SK-N-SH (cell line): ENCODE results near the gene SMYD4. TPM values are rescaled to one million over a fixed set of nuclear protein-coding genes. Genes with fewer than 3 reads are reported as not detected.

Source experiments
- CTCF ChIA-PET: fragments of 300-600, 350-600 bp; formaldehyde crosslinking; extraction: SDS; loops from one replicate; lab custom pipeline; 2021; lab: Yijun Ruan, JAX
- POLR2A ChIA-PET: fragments of 350-600 bp; sonication (Branson Sonifier 250); formaldehyde crosslinking; extraction: SDS; loops from one replicate; lab custom pipeline; 2020; ENCODE audit warnings: antibody characterized with exemption, inconsistent platforms; lab: Yijun Ruan, JAX
- DNase-seq: peaks from one replicate; pipeline ENCODE4 v3.0.0; 2012
- H2AFZ ChIP-seq: fragments of 200-600 bp; sonication (generic); 2 replicates; pipeline ENCODE4 v1.8.1; 2016; ENCODE audit warnings: antibody characterized with exemption, mild to moderate bottlenecking, low read depth
- H3F3A ChIP-seq: fragments of 200-600 bp; sonication (generic); replicated peaks from 2 replicates; pipeline ENCODE3; 2016; ENCODE audit warnings: antibody characterized with exemption, mild to moderate bottlenecking; ENCODE audit not compliant: insufficient read depth
- H3K27ac ChIP-seq, 2 experiments: fragments of 200-500 bp in 1 of 2; fragments of 200-600 bp in 1 of 2; sonication (Bioruptor generic) in 1 of 2; sonication (generic), shearing (Covaris generic) in 1 of 2; 2 replicates each; pipeline versions ENCODE4 v1.5.1 to v1.6.1; 2014 to 2016; ENCODE audit warnings: low read depth in 2 of 2, inconsistent platforms in 1 of 2, low read length in 1 of 2, mild to moderate bottlenecking in 1 of 2, mixed read lengths in 1 of 2
- H3K27me3 ChIP-seq: fragments of 200-600 bp; sonication (generic), shearing (Covaris generic); 2 replicates; pipeline ENCODE4 v1.6.1; 2016; ENCODE audit warnings: mixed run types; ENCODE audit not compliant: insufficient read depth
- H3K36me3 ChIP-seq, 2 experiments: fragments of 200-500 bp in 1 of 2; fragments of 200-600 bp in 1 of 2; sonication (Bioruptor generic) in 1 of 2; sonication (generic) in 1 of 2; replicated peaks in 1 of 2; 2 replicates each; pipeline versions ENCODE3 to v1.5.1; 2014 to 2016; ENCODE audit warnings: low read length in 1 of 2, mild to moderate bottlenecking in 1 of 2; ENCODE audit not compliant: insufficient read depth in 2 of 2, control insufficient read depth in 1 of 2
- H3K4me1 ChIP-seq, 2 experiments: fragments of 200-500 bp in 1 of 2; fragments of 200-600 bp in 1 of 2; sonication (Bioruptor generic) in 1 of 2; sonication (generic), shearing (Covaris generic) in 1 of 2; 2 replicates each; pipeline versions ENCODE4 v1.5.1 to v1.6.1; 2014 to 2016; ENCODE audit warnings: low read depth in 1 of 2, low read length in 1 of 2, mixed run types in 1 of 2; ENCODE audit not compliant: insufficient read depth in 2 of 2, control insufficient read depth in 1 of 2
- H3K4me2 ChIP-seq: fragments of 200-600 bp; sonication (generic), shearing (Covaris generic); 2 replicates; pipeline ENCODE4 v1.6.1; 2017; ENCODE audit warnings: mixed run types
- H3K4me3 ChIP-seq, 2 experiments: fragments of 200-500 bp in 1 of 2; fragments of 200-600 bp in 1 of 2; sonication (Bioruptor generic) in 1 of 2; sonication (generic), shearing (Covaris generic) in 1 of 2; 2 replicates each; pipeline versions ENCODE4 v1.5.1 to v1.8.1; 2014 to 2016; ENCODE audit warnings: low read depth in 2 of 2, inconsistent platforms in 1 of 2, low read length in 1 of 2, mild to moderate bottlenecking in 1 of 2, mixed read lengths in 1 of 2, moderate library complexity in 1 of 2
- H3K79me2 ChIP-seq: fragments of 200-600 bp; sonication (generic); 2 replicates; pipeline ENCODE4 v1.8.1; 2017; ENCODE audit warnings: mild to moderate bottlenecking; ENCODE audit not compliant: insufficient read depth
- H3K9ac ChIP-seq: fragments of 200-600 bp; sonication (generic); 2 replicates; pipeline ENCODE4 v1.6.1; 2017; ENCODE audit warnings: mixed run types
- H3K9me2 ChIP-seq: fragments of 200-600 bp; sonication (generic); 2 replicates; pipeline ENCODE4 v1.6.1; 2017; ENCODE audit warnings: mixed run types
- H3K9me3 ChIP-seq: fragments of 200-600 bp; sonication (generic); 2 replicates; pipeline ENCODE4 v1.6.1; 2017; ENCODE audit warnings: mixed run types, mild to moderate bottlenecking, moderate library complexity
- H4K20me1 ChIP-seq: fragments of 200-600 bp; sonication (generic); 2 replicates; pipeline ENCODE4 v1.6.1; 2017; ENCODE audit warnings: mild to moderate bottlenecking, mixed run types; ENCODE audit not compliant: insufficient read depth
- ELF1 ChIP-seq: IDR thresholded peaks from 2 replicates; pipeline ENCODE4 v1.4.0; 2012
- EP300 ChIP-seq, 2 experiments: IDR thresholded peaks; 2 replicates each; pipeline versions ENCODE4 v1.4.0 to v1.6.1; 2012; ENCODE audit warnings: borderline replicate concordance in 1 of 2, low read depth in 1 of 2, low read length in 1 of 2
- FOXM1 ChIP-seq: IDR thresholded peaks from 2 replicates; pipeline ENCODE4 v1.4.0; 2012; ENCODE audit warnings: low read depth, mild to moderate bottlenecking
- GABPA ChIP-seq: IDR thresholded peaks from 2 replicates; pipeline ENCODE4 v1.4.0; 2012; ENCODE audit warnings: low read depth, mild to moderate bottlenecking
- MXI1 ChIP-seq: IDR thresholded peaks from 2 replicates; pipeline ENCODE4 v1.6.1; 2012; ENCODE audit warnings: mild to moderate bottlenecking, low read depth, low read length, improper control_type of control experiment
- NFIC ChIP-seq: IDR thresholded peaks from 2 replicates; pipeline ENCODE4 v1.4.0; 2012; ENCODE audit warnings: borderline replicate concordance
- PBX3 ChIP-seq: IDR thresholded peaks from 2 replicates; pipeline ENCODE4; 2012
- RAD21 ChIP-seq: IDR thresholded peaks from 2 replicates; pipeline ENCODE4 v1.6.1; 2012; ENCODE audit warnings: mild to moderate bottlenecking, low read length
- RCOR1 ChIP-seq: fragments of 150-350 bp; IDR thresholded peaks from 2 replicates; pipeline ENCODE4 v1.6.1; 2017; ENCODE audit warnings: antibody characterized with exemption, low read length
- REST ChIP-seq: IDR thresholded peaks from 2 replicates; pipeline ENCODE4 v1.6.1; 2012; ENCODE audit warnings: mild to moderate bottlenecking, low read depth, low read length, moderate library complexity
- RFX5 ChIP-seq: IDR thresholded peaks from 2 replicates; pipeline ENCODE4 v1.6.1; 2012; ENCODE audit warnings: mild to moderate bottlenecking, improper control_type of control experiment, low read length
- SIN3A ChIP-seq: IDR thresholded peaks from 2 replicates; pipeline ENCODE4 v1.6.1; 2012; ENCODE audit warnings: low read depth, mild to moderate bottlenecking, low read length, moderate library complexity, borderline replicate concordance
- SMC3 ChIP-seq: IDR thresholded peaks from 2 replicates; pipeline ENCODE4 v1.6.1; 2012; ENCODE audit warnings: low read depth, low read length, improper control_type of control experiment
- TEAD4 ChIP-seq: IDR thresholded peaks from 2 replicates; pipeline ENCODE4 v1.4.0; 2012; ENCODE audit warnings: mild to moderate bottlenecking, borderline replicate concordance; ENCODE audit not compliant: insufficient read depth
- USF1 ChIP-seq: IDR thresholded peaks from 2 replicates; pipeline ENCODE4 v1.4.0; 2012; ENCODE audit warnings: low read depth, borderline replicate concordance
- WGBS: methylation state at CpG from one replicate; pipeline ENCODE4 v1.1.6; 2017; ENCODE audit warnings: low lambda C conversion rate; 5-methylcytosine and 5-hydroxymethylcytosine counted together
- polyA plus RNA-seq, 3 experiments: library from polyadenylated mRNA; depleted of rRNA; stranded (reverse); fragments of >200 nt; gene quantifications; 2 replicates each; pipeline ENCODE4 v1.2.3, GENCODE V29; 2012

SMYD4 gene
- polyA plus RNA-seq, 1 of the 3 experiments (the other 2 are of a cell fraction) = 4.9 TPM

GRCh38 chr17:1803280-1803679 is 26.4 kb downstream of the SMYD4 start:
- H4K20me1 ChIP-seq = no peaks in the 10 kb centered on the region
- no peaks in the 10 kb centered on the region for H3K9me2 ChIP-seq
- no peak overlapping the region for H2AFZ ChIP-seq
- CTCF ChIA-PET = interaction anchor here (0.7 to 0.8 kb wide), 2 partner anchors 11 to 30 kb away, joined by 3 to 5 read pairs; no protein-coding TSS in a partner anchor
- TF ChIP-seq RCOR1 (no peak), SMC3 (no peak), RAD21 (no peak), MXI1 (no peak)
- H3K36me3 ChIP-seq = peaks cover 7 to 14% of the 10 kb centered on the region in 2 experiments
- no peak overlapping the region for H3K27ac ChIP-seq
- H3K9ac ChIP-seq = no peak overlapping the region
- no peaks in the 10 kb centered on the region for H3K9me3 ChIP-seq
- no peaks in the 10 kb centered on the region for H3F3A ChIP-seq
- POLR2A ChIA-PET = no interaction called here
- peaks cover 8% of the 10 kb centered on the region; the same call in 1 of the 2 replicates for H3K79me2 ChIP-seq
- H3K27me3 ChIP-seq = no peaks in the 10 kb centered on the region
- H3K4me3 ChIP-seq = no peak overlapping the region
- WGBS = 85% methylated on average over 6 of the region's 6 CpGs
- H3K4me2 ChIP-seq = no peak overlapping the region
- peaks cover 0 to 6% of the 10 kb centered on the region in 2 experiments; a peak in 1 of 4 replicates for H3K4me1 ChIP-seq
- no peak for DNase-seq

- Histone ChIP-seq H3K9ac (no peak overlapping the region), H4K20me1 (no peaks in the 10 kb centered on the region), H3K79me2 (peaks cover 5% of the 10 kb centered on the region; the same call in 1 of the 2 replicates), H2AFZ (no peak overlapping the region), H3K36me3 (peaks cover 7 to 11% of the 10 kb centered on the region in 2 experiments), H3K9me3 (no peaks in the 10 kb centered on the region), H3K9me2 (no peaks in the 10 kb centered on the region), H3K4me3 (no peak overlapping the region), H3K27ac (no peak overlapping the region), H3K4me1 (peaks cover 0 to 6% of the 10 kb centered on the region in 2 experiments; a peak in 1 of 4 replicates), H3F3A (no peaks in the 10 kb centered on the region), H3K27me3 (no peaks in the 10 kb centered on the region)
- no peak for DNase-seq
- CTCF ChIA-PET = no interaction called here
- POLR2A ChIA-PET = no interaction called here
- TF ChIP-seq FOXM1 = no peak
- no peak for TF ChIP-seq TEAD4
- no peak for TF ChIP-seq NFIC
- no peak for TF ChIP-seq SMC3
- no peak for TF ChIP-seq ELF1
- TF ChIP-seq, all 33 proteins: peak for 0
- WGBS = 88% methylated on average over 1 of the region's 1 CpG
- H3K4me2 ChIP-seq = no peak overlapping the region
Observed at GRCh38 chr17:1802429-1802828, 27.3 kb downstream of the SMYD4 start.

- Histone ChIP-seq H3K4me1 (peaks cover 0 to 6% of the 10 kb centered on the region in 2 experiments; a peak in 1 of 4 replicates), H3K9ac (no peak overlapping the region), H2AFZ (no peak overlapping the region), H3K4me3 (no peak overlapping the region), H4K20me1 (no peaks in the 10 kb centered on the region), H3K4me2 (no peak overlapping the region), H3F3A (no peaks in the 10 kb centered on the region), H3K79me2 (peaks cover 6% of the 10 kb centered on the region; the same call in 1 of the 2 replicates), H3K9me2 (no peaks in the 10 kb centered on the region), H3K36me3 (peaks cover 7 to 11% of the 10 kb centered on the region in 2 experiments), H3K9me3 (no peaks in the 10 kb centered on the region), H3K27me3 (no peaks in the 10 kb centered on the region), H3K27ac (no peak overlapping the region)
- POLR2A ChIA-PET = no interaction called here
- CTCF ChIA-PET = interaction anchor here (0.7 to 1.1 kb wide), 3 partner anchors 13 to 108 kb away, joined by 3 to 4 read pairs (median 3); no protein-coding TSS in a partner anchor
- no peak for DNase-seq
- 88% methylated on average over 4 of the region's 4 CpGs for WGBS
- TF ChIP-seq USF1 (no peak), GABPA (no peak), SIN3A (no peak), SMC3 (no peak), PBX3 (no peak), REST (no peak), RFX5 (no peak), EP300 (IDR thresholded peaks at IDR 0.05; ENCODE audit: borderline replicate concordance in 1 of 2, low read depth in 1 of 2, low read length in 1 of 2) (no peak)
Observed at GRCh38 chr17:1800712-1801111, 29.0 kb downstream of the SMYD4 start.
